GM12891 (cell line): Measurements from ENCODE around the gene EBF4.
"Not testable (repeated sequence)": the region's sequence is repeated elsewhere in the genome, so short reads cannot be mapped to it uniquely, and the experiment has no call there.

Source experiments
- DNase-seq: peaks from one replicate; pipeline ENCODE4 v3.0.0; 2011; ENCODE audit warnings: low spot score; ENCODE audit not compliant: insufficient read length
- FAIRE-seq: peaks from 2 replicates; lab custom pipeline; 2011; peaks lifted over from hg19 to GRCh38; lab: Jason Lieb, UNC
- PAX5 ChIP-seq: IDR thresholded peaks from 2 replicates; pipeline ENCODE4 v1.6.1; 2011; ENCODE audit warnings: low read length, moderate library complexity, mild to moderate bottlenecking; ENCODE audit not compliant: insufficient read depth, severe bottlenecking
- POLR2A ChIP-seq: IDR thresholded peaks from 2 replicates; pipeline ENCODE4 v1.6.1; 2011; ENCODE audit warnings: low read depth, low read length, control low read depth
- POLR2AphosphoS5 ChIP-seq: IDR thresholded peaks from 2 replicates; pipeline ENCODE4 v1.6.1; 2011; ENCODE audit warnings: low read depth, low read length, control low read depth
- POU2F2 ChIP-seq: IDR thresholded peaks from 2 replicates; pipeline ENCODE4 v1.6.1; 2011; ENCODE audit warnings: low read depth, mild to moderate bottlenecking, control low read depth, low read length, moderate library complexity
- SPI1 ChIP-seq: IDR thresholded peaks from 2 replicates; pipeline ENCODE4 v1.6.1; 2011; ENCODE audit warnings: low read depth, low read length, control low read depth
- TAF1 ChIP-seq: IDR thresholded peaks from 2 replicates; pipeline ENCODE4 v1.6.1; 2011; ENCODE audit warnings: low read depth, low read length, control low read depth

Gene EBF4

DNA sequence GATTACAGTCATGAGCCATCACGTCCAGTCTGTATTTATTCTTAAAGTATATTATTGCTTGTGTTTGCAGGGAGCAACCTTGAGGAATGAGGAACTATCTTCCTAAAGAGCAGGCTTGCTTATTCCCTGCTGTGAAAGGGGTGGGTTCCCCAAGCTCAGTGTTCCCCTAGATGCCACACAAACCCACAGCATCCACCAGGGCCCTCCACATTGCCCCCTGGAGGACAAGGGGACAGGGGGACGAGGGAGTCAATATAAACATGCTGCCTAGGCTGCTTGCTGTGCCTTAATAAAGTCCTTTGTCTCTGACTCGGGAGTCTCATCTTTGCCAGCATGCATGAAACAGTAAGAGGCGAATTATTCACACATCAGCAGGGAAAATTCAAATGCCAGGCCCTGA is 20.6 kb upstream of the EBF4 start:
- no peak for FAIRE-seq
- no peak for DNase-seq
- no peak for TF ChIP-seq TAF1
- TF ChIP-seq SPI1: no peak
- TF ChIP-seq POLR2AphosphoS5: no peak
- no peak for TF ChIP-seq POU2F2
- no peak for TF ChIP-seq PAX5
- no peak for TF ChIP-seq POLR2A

DNA sequence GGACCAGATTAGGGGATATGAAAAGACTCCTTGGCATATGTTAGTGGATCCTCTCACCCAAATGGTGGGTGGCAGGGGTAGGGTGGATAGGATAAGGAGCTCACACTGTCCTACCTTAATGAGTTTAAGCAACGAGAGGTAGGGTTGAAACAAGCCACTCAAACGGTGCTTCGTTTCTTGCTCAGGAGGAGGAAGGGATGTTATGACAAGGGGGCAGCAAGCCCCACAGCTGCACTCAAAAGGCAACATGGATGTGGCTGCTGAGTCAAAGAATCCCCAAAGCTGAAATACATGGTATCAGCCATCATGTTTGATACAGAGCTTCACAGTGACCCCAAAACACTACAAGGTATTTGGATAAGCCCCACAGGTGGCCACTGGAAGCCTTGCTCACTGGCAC is 20.1 kb upstream of the EBF4 start:
- DNase-seq (no peak), FAIRE-seq (no peak)
- no peak for TF ChIP-seq SPI1
- no peak for TF ChIP-seq TAF1
- no peak for TF ChIP-seq PAX5
- TF ChIP-seq POU2F2: no peak
- no peak for TF ChIP-seq POLR2A
- no peak for TF ChIP-seq POLR2AphosphoS5

DNA sequence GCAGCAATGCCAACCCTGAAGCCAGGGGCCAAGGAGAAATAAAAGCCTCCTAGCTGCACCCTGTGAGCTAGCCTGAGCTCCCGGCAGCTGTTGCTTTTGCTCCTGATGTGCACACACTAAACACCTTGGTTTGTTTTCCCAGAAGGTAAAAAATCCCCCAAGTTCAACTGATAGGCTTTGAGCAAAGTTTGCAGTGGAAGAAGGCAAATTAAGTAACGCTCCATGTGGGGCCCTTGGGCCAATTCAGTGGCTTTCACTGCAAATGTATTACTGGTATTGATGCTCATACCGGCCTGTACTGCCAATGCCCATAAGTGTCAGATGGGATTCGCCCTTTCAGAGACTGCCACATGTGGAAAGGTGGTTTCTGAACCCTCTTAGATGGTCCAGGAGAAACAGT is 19.1 kb upstream of the EBF4 start:
- no peak for FAIRE-seq

DNA sequence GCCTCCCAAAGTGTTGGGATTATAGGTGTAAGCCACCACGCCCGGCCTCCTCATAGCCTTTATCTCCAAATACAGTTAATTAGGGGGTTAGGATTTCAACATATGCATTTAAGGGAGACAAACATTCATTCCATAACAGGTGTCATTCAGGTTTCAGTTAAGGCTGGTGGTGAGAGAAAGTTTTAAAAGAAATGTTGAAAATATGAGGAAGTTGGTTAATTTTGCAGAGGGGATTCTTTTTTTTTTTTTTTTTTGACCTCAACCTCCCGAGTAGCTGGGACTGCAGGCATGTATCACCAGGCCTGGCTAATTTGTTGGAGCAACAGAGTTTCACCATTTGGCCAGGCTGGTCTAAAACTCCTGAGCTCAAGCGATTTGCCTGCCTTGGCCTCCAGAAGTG is 12.5 kb upstream of the EBF4 start:
- FAIRE-seq (no peak), DNase-seq (no peak)
- no peak for TF ChIP-seq TAF1
- no peak for TF ChIP-seq PAX5
- TF ChIP-seq POLR2AphosphoS5: no peak
- no peak for TF ChIP-seq POU2F2
- no peak for TF ChIP-seq SPI1
- no peak for TF ChIP-seq POLR2A

More for the DNA sequence above, 19.1 kb upstream of the EBF4 start:
- TF ChIP-seq POLR2A: no peak
- TF ChIP-seq TAF1: no peak
- TF ChIP-seq PAX5: no peak
- no peak for TF ChIP-seq POLR2AphosphoS5
- no peak for TF ChIP-seq SPI1
- no peak for TF ChIP-seq POU2F2
- DNase-seq: no peak

DNA sequence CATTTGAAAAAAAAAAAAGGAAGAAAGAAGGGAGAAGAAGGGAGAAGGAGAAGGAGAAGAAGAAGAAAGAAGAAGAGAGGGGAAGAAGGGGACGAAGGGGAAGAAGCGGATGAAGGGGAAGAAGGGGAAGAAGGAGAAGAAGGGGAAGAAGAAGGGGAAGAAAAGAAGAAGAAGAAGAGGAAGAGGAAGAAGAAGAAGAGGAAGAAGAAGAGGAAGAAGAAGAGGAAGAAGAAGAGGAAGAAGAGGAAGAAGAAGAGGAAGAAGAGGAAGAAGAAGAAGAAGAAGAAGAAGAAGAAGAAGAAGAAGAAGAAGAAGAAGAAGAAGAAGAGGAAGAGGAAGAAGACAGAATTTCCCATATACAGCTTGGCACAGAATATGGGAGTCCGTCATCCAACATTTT is 10.5 kb upstream of the EBF4 start:
- FAIRE-seq: not testable (repeated sequence)

DNA sequence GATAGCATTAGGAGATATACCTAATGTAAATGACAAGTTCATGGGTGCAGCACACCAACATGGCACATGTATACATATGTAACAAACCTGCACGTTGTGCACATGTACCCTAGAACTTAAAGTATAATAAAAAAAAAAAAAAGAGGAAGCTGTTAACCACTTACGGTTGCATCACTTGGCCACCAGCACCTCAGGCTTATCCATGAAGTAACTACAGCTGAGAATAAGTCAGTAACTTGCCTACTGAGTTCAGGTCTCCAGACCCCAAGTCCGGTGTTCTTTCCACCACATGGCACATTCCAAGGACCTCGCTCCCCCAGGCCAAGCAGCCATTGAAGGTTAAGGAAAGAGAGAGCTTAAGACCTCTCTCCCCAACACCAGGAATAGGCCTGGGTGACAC is 7.8 kb upstream of the EBF4 start:
- FAIRE-seq, DNase-seq: not testable (repeated sequence)

More for the DNA sequence above, 10.5 kb upstream of the EBF4 start:
- not testable (repeated sequence) for DNase-seq

DNA sequence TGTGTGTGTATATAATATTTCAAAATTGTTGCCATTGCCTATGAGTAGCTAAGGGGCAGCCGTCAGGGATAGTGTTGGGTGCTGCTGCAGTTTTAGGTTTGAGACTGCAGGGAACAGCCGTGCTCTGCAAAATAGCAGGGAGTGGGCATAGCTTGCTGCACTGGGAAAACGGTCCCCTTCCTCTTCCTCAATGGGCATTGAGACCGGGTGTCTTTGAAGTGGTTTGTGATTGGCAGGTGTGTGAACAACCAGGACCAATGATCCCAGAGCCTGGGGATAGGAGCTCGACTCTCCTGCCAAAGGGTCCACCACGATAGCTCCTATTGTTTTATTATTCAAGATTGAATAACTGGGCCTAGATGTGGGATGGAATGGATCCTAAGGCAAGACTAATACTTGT is 5.1 kb upstream of the EBF4 start:
- no peak for FAIRE-seq
- no peak for DNase-seq
- no peak for TF ChIP-seq POLR2A
- no peak for TF ChIP-seq POU2F2
- no peak for TF ChIP-seq POLR2AphosphoS5
- no peak for TF ChIP-seq PAX5
- no peak for TF ChIP-seq TAF1
- TF ChIP-seq SPI1: no peak

DNA sequence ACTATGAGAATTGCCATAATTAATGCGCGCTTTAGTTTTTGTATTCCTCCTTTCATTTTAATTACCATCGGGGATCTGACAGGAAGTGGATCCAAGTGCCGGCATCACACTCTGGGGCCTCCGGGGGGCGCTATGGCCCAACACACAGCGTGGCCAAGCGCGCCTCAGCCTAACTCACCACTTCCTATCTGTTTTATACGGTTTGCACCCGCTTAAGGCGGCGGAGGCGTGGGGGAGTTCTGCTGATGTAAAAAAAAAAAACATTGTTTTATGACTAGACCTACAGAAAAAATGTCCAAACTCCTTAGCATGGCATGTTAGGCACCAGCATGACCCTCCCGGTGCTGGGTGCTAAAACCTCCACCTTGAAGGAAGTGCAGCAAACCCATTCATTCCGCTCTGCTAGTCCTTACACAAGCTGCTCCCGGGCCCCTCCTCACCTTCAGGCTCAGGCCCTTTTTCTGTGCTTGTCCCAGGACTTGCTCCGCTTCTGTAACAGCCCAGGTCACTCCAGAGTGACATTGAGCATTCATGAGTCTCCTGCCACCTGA is 4.5 kb upstream of the EBF4 start:
- TF ChIP-seq SPI1 (peak; percentile 55), POLR2AphosphoS5 (no peak)
- DNase-seq (peak; percentile 45), FAIRE-seq (peak; percentile 92)

DNA sequence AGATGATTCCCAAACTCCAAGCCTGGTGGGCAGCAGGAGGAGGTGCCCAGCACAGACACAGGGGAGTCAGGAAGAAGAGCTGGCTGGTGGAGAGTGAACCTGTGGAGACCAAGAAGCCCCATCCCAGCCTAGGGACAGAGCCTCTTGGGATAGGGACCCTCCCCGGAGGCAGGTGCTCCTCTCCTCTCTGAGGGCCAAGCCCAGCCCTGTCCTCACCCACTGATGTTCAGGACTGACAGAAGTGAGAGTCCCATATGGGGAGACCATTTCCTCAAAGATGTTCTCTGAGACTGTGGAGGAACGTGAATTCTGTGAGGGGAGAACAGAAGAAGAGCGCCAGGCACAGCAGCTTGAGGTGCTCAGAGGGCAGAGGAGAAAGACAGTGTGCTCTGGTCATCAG is 2.4 kb upstream of the EBF4 start:
- no peak for DNase-seq
- no peak for FAIRE-seq
- no peak for TF ChIP-seq TAF1
- TF ChIP-seq PAX5: no peak
- no peak for TF ChIP-seq POLR2AphosphoS5
- TF ChIP-seq SPI1: no peak
- TF ChIP-seq POLR2A: no peak
- TF ChIP-seq POU2F2: no peak

DNA sequence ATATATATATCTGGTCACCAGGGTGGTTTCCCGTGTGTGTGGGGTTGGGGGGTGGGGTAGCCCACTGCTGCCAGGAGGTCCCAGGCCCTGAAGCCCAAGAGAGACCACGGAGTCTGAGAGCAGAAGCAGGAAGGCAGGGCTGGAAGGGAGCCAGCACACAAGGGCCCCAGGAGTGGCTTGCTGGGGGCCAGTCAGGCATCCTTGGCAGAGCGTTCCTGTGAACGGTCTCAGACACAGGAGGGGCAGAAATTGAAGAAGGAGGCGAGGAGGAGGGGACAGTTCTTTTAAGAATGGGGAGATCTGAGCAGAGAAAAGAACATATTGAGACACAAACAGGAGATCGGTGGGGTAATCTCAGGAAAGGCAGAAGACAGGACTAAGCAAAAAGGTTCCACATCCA is 1.9 kb upstream of the EBF4 start:
- FAIRE-seq (no peak), DNase-seq (no peak)
- no peak for TF ChIP-seq SPI1
- TF ChIP-seq POU2F2: no peak
- TF ChIP-seq POLR2A: no peak

DNA sequence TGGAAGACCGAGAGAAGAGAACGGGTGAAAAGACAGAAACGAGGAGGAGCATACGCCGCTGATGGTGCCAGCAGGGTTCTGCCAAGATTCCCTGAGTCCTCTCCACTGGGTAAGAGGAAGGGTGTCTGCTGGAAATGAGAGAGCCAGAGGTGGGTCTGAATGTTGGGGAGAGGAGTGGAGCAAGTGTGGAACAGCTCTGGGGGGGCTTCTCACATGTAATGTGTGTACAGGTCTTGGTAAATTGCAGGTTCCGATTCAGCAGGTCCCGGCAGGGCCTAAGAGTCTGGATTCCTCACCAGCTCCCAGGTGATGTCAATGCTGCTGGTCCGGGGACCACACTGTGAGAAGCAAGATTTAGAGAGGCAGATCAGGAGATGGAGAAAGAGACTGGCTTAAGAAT is 1.5 kb upstream of the EBF4 start:
- no peak for DNase-seq
- TF ChIP-seq POLR2A: no peak
- FAIRE-seq: no peak

DNA sequence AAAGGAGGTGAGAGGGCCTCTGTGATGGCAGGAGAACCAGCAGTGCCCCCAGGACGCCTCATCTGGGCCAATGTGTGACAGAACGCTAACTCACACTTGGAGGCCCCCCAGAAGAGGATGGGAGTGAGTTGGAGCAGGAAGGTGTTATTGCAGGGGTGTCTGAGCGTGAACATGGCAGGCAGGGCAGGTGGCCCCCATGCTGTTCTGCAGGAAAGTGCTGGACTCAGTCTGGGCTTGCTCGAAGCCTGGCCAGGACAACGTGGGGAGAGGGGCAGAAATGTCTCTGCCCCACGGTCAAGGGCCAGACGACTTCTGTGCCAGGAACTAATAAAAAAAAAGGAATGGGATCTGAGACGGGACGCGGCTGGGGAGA is 931 bp upstream of the EBF4 start:
- DNase-seq (no peak), FAIRE-seq (no peak)
- TF ChIP-seq PAX5: no peak
- TF ChIP-seq POLR2AphosphoS5: no peak
- TF ChIP-seq POU2F2: no peak
- TF ChIP-seq TAF1: no peak
- no peak for TF ChIP-seq POLR2A
- no peak for TF ChIP-seq SPI1
